ENCODE data around the gene KDR.

KDR gene

DNA sequence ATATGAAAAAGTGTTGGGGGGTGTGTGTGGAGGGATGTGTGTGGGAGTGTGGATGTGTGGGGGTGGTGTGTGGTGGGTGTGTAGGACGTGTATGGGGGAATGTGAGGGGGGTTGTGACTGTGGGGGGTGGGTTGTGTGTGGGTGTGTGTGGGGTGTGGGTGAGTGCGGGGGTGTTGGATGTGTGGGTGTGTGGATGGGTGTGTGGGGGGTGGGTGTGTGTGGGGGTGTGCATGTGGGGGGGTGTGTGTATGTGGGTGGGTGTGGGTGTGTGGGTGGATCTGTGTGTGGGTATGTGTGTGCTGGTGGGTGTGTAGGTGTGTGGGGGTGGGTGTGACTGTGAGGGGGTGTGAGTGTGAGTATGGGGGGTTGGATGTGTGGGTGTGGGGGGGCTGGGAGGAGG, 47.8 kb downstream of the KDR start:
- DNase-seq: no peak

DNA sequence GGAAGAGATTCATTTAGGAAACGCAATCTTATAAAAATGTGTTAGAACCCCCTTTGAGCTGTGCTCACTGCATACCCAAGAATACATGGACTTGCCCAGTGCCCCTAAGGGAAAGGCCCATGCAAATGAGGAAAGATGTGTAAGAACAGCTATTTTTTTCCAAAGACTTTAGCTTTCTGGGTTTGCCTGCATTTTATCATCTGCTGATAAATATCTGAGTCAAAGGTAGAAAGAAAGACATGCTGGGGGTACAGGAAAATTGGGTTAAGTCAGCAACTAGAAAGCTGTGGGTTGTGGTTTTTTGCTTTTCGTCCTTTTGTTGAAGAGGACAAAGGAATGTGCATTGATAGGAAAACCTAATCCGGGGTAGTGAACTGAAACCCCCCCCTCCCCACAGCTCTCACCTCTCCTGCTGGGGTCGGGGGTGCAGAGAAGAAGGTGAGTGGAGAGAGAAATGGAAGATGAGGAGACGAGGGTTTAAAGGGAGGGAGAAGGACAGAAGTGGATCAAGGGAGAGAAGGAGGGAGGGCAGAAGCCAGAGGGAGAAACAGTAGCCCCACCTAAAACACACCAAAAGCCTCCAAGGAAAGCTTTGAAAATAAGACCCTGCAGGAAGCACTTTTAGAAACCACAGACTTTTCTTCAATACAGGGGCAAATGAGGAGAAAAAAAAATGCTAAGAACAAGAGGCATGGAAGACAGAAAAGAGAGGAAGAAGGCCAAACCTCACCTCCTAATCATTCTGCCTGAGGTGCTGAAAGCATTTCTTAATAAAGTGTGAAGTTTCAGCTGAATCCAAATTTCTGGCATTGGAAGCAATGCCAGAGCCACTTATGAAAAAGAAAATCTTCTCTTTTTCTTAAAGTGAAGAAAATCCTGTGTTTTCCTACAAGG, 49.3 kb downstream of the KDR start:
- DNase-seq: no peak

DNA sequence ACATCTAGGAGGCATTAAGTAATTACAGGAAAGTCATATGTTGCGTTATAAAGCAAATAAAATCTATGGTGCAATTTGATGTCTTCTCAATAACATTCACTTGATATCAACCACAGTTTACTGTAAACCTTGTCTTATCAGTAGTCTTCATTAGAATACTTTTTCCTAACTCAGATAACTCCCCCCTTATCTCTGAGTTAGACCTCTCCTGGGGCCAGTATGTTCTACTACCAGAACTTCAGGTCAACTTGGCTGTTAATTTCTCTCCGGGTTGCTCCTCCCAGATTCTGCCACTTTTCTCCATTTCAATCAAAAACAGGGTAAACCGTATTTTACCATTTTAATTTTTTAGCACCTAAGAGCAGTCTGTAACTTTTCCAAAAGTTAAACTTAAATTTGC, 50.0 kb downstream of the KDR start:
- no peak for DNase-seq

DNA sequence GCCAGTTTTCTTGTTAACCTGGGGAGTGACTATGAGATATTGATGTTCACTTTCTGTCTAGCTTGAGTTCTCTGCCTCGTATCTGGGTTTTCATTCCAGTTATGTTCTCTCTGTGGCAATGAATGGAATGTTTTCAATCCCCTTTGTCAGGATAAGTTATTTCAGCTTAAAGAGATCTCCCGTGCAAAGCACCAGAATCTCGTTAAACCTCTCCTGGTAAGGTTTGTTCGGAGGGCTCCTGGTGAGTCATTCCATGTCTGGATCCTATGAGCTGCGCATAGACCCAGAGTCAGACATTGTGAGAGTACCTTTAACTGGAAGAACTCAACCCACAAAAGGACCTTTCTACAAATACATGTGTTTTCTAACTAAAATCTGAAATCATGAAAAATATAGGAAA, 51.0 kb downstream of the KDR start:
- no peak for DNase-seq

DNA sequence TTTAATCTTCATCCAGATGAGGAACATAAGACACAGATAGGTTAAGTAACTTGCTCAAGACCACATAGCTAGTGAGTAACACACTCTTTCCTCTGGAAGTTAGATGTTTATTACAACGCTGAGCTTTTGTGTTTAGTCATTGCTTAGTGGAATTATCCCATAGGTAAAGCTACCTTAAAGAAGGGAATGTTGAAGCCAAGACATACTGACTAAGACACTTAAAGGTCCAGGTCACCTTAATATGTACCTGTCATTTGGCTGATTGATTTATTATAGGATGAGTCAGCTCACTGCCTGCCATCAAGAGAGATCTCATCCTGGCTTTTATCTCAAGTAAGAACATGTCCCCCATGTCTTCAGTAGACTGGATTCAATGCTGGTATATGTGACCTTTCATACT, 53.4 kb downstream of the KDR start:
- no peak for DNase-seq

DNA sequence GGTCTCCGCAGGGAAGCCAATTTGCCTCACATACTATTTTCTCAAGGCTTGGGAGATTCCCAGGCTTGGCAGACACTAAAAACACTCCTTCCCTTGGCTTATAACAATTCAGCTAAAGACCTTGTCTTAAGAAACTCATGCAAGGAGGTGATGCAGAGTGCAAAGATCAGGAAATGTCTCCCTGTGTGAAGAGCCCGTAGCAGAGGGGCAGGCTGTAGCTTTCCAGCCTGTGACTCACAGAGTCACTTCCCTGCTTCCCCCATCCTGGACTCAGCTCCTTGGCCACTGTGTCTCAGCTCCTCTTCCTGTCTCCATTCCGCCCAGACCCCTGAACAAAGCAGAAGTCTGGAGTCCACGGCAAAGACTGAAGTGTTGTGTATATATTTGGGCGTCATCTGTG, 56.1 kb downstream of the KDR start:
- no peak for DNase-seq

DNA sequence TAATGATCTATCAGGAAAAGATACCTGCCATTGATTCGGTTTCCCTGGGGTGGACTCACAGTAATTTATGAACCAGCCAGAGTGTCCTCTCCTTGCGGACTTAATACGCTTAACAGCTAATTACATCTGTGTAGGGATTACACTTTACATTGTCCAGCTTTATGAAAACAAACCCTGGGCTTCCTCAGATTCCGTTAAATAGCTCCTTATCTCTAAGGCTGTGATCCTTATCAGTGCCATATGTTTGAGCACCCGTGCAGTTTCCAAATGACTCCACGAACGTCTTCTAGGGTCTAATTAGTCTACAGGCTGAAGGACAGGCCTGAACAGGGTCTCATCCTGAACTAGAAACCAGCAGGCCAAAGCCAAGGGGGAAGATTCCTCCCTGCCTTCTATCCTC, 56.9 kb downstream of the KDR start:
- no peak for DNase-seq

DNA sequence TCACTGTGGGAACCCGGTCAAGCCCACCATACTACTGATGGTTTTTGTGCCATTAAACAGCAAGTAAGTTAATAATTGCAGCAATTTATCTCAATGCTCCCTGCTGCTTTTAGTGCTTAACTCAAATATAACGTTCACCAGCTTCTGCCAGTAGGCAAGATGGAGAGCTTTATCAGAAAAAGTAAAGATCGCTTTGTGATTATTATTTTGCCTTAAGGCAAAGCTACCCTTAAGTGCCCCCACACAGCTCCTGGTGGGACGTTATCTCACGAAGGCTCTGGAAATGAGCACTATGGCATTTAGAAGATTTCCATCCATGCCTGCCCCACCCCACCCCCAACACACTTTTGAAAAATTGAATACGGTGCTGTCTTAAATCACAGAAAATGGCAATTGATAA, 59.4 kb downstream of the KDR start:
- no peak for DNase-seq

DNA sequence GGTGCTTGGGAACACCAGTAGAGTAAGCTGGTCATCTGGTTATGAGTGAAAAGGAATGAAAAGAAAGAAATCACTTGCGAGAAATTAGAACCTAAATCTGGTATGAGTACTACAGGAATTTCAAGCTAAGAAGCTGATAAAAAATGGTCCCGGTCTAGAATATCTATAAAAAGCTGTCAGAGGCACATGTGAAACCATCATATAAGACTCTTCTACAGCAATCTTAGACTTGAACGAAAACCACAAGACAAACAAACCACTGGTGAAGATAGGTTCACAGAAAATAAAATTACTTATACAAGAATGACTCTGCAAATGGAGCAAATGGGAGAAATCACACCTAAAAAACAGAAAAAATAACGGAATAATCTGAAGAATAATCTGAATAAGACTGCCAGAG, 69.9 kb downstream of the KDR start:
- DNase-seq: no peak

DNA sequence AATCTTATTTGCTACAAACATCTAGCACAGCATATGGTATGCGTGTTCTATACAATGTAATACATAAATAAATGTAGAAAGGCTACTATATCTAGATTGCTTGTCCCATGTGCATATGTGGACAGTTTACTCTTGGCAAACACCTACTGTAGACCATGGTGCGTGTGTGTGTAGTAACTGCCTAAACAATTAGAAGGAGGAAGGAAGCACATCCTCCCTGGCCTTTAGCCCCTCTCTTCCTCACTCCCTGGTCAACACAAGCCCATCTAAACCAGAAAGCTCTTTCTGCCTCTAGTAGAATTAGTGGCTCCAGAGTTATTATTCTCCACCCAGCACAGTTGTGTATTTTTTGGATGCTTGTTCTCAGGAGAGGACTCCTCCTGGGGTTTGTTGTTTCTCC, 73.9 kb downstream of the KDR start:
- no peak for DNase-seq

DNA sequence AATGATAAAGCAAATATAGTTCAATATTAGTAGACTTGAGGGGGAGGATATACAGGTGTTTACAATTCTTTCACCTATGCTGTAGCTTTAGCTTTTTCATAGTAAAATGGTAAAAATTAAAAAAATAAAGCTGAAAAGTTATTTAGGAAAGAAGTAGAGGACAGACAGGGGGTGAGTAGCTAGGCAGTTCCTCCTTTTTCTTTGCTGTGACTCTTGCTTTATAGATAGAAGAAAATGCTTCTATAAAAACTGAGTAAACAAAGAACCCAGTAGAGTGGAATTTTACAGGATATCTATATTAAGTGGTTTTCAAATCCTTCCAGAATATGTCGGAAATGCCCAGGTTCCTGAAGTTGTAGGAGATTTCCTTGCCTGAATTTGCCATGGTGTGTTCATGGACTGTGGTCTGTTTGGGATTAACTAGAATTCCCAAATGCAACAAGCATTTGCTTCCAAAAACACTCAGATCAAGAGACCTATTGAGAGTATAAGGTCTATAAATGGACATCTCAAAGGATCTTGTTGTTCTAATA, 74.9 kb downstream of the KDR start:
- DNase-seq: no peak

DNA sequence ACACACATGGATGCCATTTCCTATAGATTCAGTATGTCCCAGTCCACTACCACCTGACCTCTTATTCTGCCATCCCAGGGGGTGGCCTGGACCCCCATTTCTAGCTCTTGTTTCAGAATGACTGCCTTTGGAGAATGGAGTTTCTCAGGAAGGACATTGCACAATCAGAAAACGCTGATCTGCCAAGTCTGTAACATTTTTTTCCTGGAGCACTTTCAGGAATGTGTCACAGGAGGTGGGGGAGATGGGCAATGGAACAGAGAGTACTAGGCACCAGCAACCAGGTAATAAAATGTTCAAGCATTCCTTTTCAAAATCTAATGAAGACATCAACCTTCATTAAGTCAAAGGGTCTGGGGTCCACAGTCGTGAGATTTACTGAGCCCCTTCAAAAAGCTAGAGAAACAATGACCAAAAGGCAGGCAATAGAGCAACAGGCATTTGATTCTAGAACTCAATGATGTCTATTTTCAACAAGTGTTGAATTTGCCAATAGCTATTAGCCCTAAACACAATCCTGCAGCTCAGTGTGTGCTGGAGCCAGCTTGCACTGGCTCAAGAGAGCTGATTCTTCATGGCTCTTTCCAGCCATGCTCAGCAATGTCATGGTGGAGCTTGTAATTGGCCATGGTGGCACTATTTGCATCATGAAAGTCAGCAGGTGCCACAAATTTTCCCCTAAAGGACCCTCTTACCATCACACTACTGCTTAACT, 87.1 kb downstream of the KDR start:
- DNase-seq: no peak

DNA sequence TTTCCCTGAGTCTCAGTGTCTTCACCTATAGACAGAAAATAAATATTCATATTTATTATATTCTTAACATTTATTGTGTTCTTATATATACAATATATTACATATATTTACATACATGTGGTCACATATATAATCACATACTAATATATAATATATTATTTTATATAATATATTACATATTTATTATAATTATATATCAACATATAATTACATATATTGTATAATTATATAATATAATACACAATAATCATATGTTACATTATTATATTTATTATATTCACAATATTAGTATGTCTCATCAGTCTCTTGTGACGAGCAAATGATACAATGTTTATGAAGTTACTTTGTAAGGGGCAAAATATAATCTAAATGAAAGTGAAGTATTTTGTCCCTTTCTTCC, 87.7 kb downstream of the KDR start:
- DNase-seq: no peak

DNA sequence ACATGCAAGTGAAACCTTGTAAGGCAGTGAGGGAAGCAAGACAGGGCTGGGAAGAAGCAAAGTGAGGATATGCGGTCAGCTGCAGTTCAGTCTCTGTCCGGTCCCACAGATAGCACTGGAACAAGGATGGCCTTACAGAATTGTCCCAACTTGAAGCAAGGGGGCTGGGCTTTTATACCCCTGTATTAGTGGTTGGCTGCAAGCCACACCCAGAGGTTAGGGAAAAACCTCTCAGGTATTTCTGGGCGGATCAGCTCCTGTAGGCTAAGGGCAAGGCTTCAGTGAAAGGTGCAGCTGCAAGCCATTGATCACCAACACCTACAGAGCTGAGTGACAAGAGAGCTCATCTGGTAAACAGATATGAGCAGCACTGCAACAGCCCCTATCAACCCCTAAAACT, 89.0 kb downstream of the KDR start:
- no peak for DNase-seq

DNA sequence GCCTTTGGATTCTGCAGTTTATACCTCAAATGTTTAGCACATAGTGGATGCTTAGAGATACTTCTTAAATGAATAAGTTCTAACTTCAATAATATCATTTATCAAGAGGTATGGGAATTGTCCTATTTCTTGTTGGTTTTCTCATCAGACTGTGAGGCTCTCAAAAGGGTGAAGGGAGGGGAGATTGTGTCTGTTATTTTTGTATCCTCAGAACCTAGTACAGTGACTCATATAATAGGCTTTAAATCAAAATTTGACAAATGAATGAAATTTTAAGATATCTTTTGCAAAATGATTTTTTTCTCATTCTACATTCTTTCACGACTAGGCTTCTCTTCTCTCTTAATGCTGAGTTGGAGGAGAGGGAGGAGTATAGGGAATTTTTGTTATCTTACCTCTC, 89.5 kb downstream of the KDR start:
- no peak for DNase-seq

DNA sequence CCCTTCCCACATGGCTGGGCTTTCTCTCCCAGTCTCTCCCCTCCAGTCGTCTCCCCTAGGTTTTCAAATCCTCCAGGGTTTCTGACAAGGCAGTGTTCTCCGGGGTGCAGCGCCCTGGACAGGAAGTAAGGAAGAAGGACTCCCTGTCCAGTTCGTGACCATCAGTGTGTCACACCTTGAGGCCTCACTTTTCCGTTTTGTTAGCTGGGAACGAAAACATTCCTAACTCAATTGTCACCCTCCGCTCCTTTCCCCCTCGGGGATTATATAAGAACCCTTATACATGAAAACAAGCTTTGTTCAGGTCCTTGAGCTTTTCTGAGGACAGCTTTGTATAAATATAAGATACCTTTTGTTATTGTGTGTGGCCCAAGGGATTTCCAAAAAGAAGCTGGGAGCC, 92.1 kb downstream of the KDR start:
- no peak for DNase-seq

DNA sequence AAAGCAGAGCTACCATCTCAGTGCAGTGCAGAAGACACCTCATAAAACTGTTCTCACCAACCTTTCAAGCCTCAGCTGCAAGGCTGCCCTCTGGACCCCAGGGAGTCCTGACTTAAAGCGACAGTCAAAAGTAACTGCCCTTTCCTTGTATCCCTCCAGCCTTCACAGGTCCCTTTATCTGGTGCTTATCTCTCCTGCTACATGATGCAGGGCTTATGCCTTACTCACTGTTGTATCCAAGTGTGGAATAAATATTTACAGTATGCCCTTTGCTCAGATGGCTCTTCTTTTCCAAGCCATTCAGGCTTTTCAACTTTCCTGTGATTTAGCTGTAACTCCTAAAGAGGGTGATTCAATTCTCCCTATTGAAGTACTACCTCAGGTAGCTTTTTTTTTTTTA, 92.6 kb downstream of the KDR start:
- no peak for DNase-seq

DNA sequence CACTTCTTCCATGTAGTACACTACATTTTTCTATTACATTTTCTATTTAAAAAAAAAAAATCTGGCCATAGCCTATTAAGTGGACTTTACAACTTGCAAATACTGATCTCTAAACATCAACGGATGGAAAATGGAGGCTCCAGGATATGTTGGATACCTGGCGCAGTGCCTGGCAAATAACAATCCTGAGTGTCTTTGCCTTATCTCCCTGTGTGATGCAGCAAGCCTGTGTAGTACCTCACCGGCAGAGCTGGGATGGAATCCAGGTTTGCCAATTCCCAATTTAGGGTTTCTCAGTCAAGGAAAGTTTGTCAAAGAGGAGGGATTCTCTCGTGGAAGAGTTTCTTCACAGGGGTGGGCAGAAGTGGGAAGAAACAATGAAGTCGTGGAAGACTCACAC, 93.2 kb downstream of the KDR start:
- no peak for DNase-seq

DNA sequence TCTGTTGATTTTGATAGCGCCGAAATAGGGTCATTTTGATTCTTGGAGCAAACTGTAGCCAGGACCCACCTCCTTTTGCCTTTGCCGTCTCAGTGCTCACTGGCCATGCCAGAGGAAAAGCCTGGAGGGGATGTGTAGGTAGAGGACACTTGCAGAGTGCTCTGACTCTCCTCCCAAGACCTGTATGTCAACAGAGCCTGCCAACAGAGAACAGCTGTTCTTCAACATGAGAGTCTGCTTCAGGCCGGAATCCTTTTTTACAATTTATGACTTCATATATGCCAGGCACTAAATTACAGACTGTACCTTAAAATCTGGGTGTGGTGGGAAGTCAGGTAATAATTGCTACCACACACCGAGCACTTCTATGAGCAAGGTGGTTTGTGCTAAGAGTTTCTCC, 94.2 kb downstream of the KDR start:
- DNase-seq: no peak

DNA sequence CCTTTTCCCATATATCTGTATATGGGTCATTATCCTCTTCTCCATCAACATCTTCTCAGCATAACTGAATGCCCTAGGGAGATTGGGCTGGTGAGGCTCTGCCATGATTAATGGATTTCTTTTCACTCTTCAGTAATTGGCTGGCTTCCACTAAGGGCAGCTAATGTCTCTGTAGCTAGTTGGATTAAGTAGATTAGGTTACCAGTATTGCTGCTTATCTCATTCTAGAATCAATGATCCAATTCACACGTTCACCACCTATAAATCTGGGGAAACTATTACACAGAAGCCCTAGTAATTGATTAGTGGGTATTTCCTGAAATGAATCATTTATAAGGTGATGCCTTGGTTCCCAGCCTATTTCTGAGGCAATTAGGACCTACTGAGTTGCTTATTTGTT, 94.8 kb downstream of the KDR start:
- no peak for DNase-seq

DNA sequence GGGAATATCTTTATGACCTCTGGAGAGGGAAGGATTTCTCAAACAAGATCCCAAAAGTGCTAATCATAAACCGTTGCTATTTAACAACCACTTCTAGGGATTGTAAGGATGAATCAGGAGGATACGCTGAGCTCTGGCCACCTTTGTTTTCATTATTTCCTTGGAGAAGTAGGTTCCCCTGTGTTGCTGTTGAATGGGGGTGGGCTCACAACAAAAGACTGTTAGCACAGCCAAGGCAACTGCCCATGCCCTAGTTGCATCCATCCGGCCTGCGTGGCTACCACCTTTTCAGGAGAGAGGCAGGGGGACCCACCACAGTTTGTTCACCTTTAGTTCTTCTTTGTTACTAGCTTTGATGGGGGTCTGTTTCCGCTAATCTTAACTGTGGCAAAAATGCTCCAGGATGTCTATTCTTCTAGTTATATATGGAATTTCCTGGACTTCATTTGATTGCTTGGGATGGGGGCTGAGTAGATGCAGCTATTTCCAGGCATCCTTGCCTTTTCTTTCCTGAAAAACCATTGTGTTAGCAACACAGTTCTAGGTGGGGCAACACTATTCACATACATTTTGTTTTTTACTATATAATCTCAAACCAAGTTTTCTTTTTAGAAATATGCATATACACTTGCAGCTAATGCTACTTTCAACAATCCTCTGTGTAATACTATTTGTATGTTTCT, 95.4 kb downstream of the KDR start:
- DNase-seq: no peak

DNA sequence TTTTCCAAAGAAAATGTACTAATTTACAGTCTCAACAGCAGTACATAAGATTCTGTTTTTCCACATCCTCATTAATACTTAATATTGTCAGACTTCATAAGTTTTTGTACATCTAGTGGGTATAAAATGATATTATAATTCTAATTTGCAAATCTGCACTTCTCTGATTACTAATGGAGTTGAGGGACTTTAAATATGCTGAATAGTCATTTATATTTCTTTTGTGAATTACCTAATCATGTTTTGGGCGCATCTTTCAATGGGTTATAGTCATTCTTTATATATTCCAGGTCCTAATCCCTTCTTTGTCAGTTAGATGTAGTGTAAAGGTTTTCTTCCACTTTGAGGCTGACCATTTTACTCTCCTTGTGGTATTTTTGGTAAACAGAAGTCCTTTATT, 96.1 kb downstream of the KDR start:
- DNase-seq: no peak

Data from stimulated activated naive CD4-positive, alpha-beta T cell treated with Interleukin-2 at 50 U/mL for 16 hours (primary cell).